ENCODE data around the gene TK1.
A peak's percentile ranks its signal among the peaks of the same experiment; 100 is the strongest.

TK1 gene

DNA sequence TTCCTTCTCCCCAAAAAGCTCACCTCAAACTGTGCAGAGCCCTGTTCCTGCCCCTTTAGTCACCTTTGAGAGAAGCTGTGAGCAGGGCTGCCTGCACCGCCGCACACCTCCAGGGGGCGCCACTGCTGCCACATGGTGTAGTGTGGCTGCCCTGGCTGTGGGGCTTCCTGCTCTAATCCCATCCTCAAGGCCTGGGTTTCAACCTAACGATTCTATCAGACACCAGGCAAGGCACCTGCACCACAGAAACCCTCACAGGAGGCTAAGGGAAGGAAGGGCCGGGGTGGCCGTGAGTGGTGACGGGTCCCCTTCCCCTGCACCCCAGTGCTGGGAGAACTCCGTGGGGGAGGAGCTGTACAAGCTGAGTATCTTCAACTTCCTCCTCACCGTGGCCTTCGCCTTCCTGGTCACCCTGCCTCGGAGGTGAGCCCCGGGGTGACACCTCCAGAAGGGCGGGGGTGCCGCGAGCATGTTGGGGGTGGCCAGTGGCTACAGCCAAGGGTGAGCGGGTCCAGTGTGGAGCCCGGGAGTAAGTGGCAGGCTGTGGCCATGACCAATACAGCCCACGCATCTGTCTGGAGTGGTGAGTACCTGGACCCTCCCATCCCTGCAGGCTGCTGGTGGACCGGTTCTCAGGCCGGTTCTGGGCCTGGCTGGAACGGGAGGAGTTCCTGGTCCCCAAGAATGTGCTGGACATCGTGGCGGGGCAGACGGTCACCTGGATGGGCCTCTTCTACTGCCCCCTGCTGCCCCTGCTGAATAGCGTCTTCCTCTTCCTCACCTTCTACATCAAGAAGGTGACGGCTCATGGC is 49.3 kb downstream of the TK1 start:
- no peak for DNase-seq (ENCODE audit: low read depth)
- H3K4me3 ChIP-seq (ENCODE audit: low read depth, low read length) = no peak overlapping the region
- TF ChIP-seq, protein P1, sequence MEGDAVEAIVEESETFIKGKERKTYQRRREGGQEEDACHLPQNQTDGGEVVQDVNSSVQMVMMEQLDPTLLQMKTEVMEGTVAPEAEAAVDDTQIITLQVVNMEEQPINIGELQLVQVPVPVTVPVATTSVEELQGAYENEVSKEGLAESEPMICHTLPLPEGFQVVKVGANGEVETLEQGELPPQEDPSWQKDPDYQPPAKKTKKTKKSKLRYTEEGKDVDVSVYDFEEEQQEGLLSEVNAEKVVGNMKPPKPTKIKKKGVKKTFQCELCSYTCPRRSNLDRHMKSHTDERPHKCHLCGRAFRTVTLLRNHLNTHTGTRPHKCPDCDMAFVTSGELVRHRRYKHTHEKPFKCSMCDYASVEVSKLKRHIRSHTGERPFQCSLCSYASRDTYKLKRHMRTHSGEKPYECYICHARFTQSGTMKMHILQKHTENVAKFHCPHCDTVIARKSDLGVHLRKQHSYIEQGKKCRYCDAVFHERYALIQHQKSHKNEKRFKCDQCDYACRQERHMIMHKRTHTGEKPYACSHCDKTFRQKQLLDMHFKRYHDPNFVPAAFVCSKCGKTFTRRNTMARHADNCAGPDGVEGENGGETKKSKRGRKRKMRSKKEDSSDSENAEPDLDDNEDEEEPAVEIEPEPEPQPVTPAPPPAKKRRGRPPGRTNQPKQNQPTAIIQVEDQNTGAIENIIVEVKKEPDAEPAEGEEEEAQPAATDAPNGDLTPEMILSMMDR (conservative IDR thresholded peaks at IDR 0.05; ENCODE audit: low read depth, low read length) = peak; percentile 41

DNA sequence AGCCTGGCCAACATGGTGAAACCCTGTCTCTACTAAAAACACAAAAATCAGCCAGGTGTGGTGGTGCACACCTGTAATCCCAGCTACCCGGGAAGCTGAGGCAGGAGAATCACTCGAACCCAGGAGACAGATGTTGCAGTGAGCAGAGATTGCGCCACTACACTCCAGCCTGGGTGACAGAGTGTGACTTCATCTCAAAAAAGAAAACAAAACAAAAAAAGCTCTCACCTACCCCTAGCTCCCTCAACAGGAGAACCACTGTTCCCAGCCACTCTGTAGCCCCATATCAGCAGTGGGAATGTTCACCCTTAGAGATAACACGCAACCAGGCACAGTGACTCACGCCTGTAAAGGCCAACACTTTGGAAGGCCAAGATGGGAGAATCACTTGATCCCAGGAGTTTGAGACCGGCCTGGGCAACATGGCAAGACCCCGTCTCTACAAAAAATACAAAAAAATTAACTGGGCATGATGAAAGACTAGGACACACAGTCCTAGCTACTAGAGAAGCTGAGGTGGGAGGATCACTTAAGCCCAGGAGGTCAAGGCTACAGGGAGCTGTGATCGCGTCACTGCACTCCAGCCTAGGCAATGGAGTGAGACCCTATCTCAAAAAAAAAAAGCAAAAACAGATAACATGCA is 50.9 kb downstream of the TK1 start:
- no peak overlapping the region for H3K4me3 ChIP-seq (ENCODE audit: low read depth, low read length)
- no peak for DNase-seq (ENCODE audit: low read depth)
- TF ChIP-seq, protein P1 (conservative IDR thresholded peaks at IDR 0.05; ENCODE audit: low read depth, low read length) = no peak

DNA sequence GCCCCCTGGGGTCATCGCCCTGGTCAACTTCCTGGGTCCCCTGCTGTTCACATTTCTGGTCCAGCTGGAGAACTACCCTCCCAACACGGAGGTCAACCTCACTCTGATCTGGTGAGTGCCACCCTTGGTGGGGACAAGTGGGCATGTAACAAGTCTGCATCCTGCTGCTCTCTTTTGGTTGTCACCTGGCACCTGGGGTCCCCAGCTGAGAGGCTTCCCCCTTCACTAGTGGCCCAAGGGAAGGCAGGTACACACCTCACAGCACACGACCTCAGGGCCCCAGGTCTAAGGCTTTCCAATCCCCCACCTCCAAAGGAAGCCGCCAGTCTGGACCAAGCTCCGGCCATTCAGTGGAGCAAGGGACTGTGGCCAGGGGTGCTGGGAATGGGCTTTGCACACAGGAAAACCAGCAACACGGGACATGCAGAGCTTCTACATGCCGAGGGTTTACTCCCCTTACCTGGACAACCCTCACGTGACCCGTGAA is 51.9 kb downstream of the TK1 start:
- H3K4me3 ChIP-seq (ENCODE audit: low read depth, low read length) = no peak overlapping the region
- TF ChIP-seq, protein P1 (conservative IDR thresholded peaks at IDR 0.05; ENCODE audit: low read depth, low read length) = no peak
- DNase-seq (ENCODE audit: low read depth) = no peak

DNA sequence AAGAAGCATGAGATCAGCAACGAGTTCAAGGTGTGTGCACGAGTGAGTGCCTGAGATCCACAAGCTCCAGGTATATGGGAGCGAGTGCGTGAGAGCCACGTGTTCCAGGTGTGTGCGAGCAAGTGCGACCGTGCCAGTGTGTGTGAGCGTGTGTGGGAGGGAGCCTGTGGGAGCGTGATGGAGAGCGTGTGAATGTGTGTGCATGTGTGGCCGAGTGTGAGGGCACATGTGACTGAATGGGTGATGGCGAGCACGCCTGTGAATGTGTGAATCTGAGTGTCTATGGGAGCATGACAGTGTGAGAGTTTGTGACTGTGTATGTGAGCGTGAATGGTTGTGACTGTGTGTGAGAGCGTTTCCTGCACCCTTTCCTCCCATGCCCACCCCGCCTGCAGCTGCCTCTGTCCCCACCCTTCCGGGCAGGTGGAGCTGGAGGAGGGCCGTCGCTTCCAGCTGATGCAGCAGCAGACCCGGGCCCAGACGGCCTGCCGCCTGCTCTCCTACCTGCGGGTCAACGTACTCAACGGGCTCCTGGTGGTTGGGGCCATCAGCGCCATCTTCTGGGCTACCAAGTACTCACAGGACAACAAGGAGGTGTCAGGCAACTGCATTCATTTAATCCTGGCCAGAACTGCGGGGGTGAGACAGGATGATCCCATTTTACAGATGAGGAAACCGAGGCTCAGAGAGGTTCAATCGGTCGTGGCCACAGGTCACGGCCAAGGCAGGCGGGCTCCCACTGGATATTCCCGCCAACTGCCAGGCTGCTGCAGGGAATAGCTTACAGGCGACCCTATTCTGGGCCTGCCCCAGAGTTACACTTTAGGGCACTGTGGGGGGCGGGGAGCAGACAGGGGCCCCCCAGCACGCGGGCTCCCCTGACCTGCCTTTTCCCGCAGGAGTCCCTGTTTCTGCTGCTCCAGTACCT is 52.6 kb downstream of the TK1 start:
- no peak overlapping the region for H3K4me3 ChIP-seq (ENCODE audit: low read depth, low read length)
- peak; percentile 63 for DNase-seq (ENCODE audit: low read depth)
- TF ChIP-seq, protein P1 (conservative IDR thresholded peaks at IDR 0.05; ENCODE audit: low read depth, low read length) = peak; percentile 78

DNA sequence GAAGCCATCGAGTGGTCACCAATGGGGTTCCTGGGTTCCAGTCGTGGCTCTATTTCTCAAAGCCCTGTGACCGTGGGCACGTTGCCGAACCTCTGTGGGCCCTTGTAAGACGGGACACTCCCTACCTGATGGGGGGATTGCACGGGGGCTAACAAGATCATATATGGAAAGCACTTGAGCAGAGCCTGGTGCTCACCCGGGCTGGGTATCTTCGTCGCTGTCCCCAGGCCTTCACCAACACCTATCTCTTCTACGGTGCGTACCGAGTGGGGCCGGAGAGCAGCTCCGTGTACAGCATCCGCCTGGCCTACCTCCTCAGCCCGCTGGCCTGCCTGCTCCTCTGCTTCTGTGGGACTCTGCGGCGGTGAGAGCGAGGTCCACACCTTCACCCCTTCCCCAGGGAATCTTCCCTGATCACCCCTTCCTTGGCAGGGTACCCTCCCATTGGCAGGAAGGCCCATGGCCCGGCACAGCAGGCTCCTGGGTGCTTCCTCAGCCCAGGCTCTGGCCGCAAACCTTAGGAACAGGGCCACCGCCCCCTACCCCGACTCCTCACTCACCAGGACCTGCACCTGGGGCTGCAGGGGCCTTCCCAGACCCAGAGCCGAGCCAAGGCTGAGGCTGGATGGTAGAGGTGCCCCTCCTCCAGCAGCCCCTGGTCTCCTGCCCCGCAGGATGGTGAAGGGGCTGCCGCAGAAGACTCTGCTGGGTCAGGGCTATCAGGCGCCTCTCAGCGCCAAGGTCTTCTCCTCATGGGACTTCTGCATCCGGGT is 53.5 kb downstream of the TK1 start:
- H3K4me3 ChIP-seq (ENCODE audit: low read depth, low read length) = no peak overlapping the region
- TF ChIP-seq, protein P1 (conservative IDR thresholded peaks at IDR 0.05; ENCODE audit: low read depth, low read length) = no peak
- no peak for DNase-seq (ENCODE audit: low read depth)

DNA sequence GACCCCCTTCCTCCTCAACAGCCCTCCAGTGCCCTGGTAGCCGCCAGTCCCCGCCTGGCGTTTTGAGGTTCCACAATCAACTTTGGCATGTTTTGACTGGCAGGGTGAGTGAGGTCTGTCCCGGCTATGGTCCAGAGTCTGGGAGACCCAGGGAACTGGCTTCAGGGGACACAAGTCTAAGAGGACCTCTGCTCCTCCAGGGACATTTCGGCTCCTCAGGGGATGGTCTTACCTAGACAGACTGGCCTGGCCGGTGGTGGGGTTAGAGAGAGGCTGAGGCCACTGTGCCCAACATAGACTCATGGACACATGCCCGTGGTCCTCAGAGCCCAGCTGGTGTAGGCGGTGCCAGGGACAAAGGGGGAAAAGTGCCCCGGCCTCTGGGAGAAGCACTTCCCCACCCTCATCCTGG is 54.1 kb downstream of the TK1 start:
- no peak overlapping the region for H3K4me3 ChIP-seq (ENCODE audit: low read depth, low read length)
- no peak for DNase-seq (ENCODE audit: low read depth)
- TF ChIP-seq, protein P1 (conservative IDR thresholded peaks at IDR 0.05; ENCODE audit: low read depth, low read length) = no peak

Data from choroid plexus epithelial cell (primary cell).